NCI-H1436 treated with DMSO at 0.1 percent for 48 hours (cell line): ENCODE data around the gene ZNF774.
"Not testable (repeated sequence)": the region's sequence is repeated elsewhere in the genome, so short reads cannot be mapped to it uniquely, and the experiment has no call there.

Experiments used
- DNase-seq: peaks from one replicate; lab custom pipeline; 2025; lab: John Stamatoyannopoulos, UW

The ZNF774 gene

DNA sequence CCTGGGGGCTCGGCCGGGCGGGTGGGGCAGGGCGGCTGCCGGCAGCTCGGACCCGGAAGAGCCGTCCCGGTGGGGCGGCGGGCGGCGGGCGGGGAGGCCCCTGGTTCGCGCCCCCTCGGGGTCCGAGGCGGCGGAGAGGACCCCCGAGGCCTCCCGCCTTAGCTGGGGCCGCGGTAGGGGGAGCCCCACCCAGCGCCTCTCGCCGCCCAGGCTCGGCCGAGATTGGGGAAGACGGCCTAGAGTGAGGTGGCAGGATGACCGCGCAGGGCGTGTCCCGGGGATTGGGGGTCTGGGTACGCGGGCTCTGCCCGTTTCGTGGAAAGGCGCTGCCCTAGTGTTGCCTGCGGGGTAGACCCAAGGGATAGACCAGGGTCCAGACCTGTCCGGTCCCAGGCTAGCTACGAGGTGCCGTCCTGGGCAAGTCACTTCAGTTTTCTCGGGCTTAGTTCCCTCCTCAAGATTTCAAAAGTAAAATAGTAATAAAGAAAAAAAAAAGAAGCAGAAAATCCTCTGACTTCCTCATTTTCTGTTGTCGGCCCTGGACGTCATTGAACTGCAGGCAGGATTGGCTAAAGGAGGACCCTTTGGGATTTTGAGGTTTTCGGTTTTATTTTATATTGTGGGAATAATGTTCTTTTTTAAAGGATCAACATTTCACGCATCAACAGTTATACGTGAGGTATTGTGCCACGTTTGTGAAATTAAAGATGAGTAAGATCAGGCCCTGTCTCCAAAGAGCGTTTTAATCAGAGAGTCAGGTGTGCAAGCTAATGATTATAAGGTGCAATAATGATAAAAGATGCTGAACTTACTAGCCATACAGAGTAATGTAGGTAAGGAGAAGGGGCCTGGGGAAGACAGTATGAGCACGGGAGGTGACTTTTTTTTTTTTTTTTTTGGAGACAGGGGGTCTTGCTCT, 36.6 kb downstream of the ZNF774 start:
- DNase-seq: no peak

DNA sequence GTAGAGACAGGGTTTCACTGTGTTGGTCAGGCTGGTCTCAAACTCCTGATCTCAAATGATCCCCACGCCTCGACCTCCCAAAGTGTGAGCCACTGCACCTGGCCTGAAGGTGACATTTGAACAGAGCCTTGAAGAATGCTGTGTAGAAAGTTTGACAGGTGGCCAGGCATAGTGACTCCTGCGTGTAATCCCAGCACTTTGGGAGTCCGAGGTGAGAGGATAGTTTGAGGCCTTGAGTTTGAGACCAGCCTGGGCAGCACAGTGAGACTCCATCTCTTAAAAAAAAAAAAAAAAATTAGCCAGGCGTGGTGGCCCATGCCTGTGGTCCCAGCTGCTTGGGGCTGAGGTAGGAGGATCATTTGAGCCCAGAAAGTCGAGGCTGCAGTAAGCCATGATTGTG, 37.4 kb downstream of the ZNF774 start:
- DNase-seq: no peak

DNA sequence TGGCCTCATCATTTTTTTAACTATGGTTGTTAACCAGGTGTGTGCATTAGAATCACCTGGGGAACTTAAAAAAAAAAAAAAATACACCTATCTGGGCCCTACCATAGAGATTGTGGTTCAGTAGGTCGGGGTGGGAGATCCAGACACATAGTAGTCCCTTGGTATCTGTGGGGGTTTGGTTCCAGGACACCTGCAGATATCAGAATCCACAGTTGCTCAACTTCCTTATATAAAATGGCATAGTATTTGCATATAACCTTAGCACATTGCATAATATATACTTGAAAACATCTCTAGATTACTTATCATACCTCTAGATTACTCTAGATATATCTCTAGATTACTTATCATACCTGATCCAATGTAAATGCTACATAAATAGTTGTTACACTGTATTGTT, 41.0 kb downstream of the ZNF774 start:
- DNase-seq: no peak

DNA sequence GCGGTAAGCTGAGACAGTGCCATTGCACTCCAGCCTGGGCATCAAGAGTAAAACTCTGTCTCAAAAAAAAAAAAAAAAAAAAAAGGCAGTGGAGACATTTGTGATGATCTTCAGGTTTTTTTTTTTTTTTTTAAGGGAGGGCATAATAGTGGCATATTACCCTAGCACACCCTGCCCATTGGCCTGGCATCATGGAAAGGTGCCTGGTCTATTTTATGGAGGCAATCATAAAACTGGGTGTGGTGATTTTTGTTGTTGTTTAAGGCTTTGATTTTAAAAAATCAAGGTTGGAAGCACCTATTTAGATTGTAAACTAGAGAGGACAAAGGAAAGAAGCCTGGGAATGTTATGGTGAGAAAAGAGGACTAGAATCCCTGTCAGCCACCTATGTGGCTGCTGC, 42.0 kb downstream of the ZNF774 start:
- DNase-seq: no peak

DNA sequence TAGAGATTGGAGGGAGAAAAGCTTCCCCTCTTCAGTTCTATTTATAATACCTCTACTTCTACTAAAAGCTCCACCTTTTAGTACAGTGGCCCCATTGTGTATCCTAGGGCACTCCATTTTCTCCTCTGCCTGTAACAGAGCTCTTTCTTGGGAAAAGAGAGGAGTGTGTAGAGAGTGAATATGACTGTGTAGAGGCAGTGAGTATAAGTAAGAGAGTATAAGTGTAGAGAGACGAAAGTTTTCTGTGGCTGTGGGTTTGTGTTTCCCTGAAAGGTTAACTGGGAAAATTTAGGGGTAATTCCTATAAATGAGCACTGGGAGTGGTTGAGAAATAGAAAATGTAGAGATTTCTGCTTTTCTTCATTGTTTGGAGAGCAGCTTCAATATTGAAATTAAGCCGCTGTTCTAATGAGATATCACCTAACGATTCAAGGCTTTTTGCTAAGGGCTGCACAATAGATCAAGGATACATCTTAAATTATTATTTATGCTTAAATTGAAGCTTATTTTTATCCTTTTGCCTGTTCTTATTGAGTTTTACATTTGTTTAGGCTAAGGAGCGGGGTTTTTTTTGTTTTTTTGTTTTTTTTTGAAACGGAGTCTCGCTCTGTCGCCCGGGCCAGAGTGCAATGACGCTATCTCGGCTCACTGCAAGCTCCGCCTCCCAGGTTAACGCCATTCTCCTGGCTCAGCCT, 42.8 kb downstream of the ZNF774 start:
- DNase-seq: no peak

DNA sequence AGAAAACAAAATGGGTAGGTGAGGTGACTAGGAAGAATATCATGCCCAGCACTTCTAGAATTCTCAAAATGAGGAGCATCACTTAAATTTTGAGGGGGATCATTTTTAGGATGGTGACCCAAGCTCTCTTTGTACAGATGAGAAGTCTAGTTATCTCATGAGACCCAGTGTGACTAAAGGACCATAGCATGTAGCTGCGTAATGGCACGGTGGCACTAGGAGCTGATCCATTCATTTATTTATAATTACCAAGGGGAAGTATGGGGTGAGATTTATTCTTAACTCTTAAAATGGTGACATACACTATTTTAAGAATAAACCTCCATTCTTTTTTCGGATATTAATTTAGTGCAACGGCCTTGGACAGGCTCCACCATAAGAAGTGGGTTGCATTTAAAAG, 44.2 kb downstream of the ZNF774 start:
- no peak for DNase-seq

DNA sequence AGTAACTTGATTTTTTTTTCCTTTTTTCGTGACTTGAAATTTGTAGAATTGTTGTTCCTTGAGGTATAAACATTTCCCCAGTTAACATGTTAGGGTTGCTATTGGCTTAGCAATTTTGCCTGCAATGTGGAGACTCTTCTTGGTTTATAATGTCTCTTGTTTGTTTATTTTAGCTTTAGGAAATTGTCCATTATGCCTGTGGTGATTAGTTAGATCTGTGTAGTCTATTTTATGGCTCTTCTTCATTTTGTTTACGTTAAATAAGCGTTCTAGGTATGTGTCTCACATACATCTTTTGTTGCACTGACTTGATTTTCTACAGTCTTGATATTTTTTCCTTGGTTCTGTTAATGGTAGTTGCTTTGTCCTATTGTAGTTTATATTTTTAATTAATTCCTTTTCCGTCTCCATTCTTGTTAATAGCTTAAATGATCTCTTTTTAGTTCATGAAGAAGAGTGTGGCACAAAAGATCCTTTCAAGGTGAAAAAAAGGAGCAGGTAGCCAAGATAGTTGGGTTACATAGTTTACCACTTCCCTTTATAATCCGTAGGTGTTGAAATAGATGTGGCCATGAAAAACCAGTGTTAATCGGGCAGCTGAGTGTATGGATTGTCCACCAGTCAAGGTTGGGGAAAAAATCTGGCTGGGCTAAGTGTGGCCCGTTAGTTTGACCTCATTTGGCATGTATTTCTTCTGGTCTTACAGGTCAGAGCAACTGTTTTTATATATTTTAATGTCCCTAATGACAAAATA, 48.1 kb downstream of the ZNF774 start:
- no peak for DNase-seq

DNA sequence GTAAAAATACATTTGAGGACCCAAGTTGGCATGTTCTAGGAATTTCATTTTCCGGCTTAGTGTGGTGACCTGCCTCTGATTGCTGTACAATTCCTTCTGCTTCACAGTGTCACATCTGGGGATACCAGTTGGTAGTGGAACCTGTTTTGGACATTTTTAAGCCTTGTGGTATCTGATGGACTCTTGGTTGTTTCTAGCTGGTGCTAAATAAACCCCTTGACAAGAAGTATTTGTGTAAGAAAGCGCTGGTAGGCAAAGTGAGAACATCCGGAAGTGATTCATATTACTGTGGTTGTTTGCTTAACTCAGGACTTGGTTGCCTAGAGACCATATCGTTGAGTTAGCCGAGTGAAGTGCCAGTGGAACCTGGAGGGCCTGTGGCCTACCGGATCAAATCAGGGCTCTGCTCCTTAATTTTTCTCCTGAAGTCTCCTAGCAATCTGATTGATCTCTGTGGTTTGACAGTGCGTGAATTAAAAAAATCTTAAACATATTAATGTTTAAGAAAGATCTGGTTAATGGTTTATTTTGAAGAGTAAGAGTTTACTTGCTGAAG, 48.8 kb downstream of the ZNF774 start:
- peak; percentile 75 for DNase-seq

DNA sequence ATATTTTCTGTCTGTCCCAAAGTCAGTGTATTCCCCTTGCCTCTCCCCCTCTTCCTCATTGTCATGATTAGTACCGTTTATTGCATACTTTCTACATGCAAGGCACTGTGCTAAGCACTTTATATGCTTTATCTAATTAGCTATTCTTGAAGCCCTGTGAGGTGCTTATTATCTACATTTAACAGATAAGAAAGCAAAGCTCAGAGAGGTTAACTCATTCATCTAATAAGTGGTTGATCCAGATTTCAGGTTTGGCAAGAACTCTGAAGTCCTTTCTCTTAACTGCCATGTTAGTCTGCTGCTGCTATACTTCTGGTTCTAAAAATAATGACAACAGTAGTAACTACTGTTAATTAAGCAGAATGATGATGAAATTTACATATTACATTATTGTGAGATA, 49.4 kb downstream of the ZNF774 start:
- DNase-seq: no peak

DNA sequence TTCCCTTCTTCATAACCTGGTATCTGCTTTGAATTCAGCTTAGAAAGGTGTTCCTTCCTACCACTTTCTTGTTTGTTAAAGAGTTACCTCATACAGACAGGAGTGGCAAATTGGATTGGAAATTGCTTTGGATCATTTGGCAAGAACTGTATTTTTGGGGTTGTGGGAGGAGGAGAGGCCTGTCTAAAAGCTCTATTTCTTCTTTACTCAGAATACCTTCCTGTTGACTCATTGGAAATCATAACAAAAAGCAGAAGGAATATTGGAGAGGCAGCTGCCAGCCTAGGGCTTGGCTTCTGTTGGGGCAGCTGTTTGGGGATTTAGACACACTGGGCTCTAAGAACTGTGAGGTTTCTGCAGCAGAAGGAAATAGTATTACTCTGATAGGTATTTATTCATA, 50.1 kb downstream of the ZNF774 start:
- no peak for DNase-seq

DNA sequence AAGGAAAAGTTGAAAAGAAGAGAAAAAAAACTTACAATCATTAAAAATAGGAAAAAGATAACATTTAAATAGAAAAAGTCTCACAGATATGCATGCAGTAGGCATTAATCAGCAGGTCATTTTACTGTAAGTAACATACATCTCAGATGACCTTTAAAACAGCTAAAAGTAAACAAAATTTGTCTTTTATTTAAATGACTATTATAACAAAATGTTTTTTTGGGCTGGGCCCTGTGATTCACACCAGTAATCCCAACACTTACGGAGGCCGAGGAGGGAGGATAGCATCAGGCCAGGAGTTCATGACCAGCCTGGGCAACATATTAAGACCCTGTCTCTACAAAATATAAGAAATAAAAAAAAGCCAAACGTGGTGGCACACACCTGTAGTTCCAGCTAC, 50.7 kb downstream of the ZNF774 start:
- no peak for DNase-seq

DNA sequence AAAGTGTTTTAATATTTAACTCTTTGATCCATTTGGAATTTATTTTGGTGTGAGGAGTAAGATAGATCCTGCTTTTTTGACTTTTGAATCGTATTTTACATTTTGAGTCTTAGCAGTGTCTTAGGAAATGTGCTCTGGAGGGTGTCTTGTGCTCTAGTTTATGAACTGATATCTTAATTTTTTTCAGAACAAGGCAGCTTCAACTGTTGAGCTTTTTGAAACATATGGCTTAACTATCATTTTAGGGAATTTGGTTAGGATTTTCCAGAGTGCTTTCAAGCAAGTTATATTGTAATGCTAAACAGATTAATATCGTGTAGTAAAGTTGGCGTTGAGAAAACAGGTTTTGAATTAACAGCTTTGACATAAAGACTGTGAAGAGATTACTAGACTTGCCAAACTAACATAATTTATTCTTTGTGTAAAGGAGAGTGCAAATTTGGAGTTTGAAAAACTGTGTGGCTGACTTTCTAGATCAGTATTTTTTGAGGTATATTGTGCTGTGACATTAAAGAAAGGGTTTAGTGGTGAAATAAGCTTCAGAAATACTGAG, 53.0 kb downstream of the ZNF774 start:
- no peak for DNase-seq

DNA sequence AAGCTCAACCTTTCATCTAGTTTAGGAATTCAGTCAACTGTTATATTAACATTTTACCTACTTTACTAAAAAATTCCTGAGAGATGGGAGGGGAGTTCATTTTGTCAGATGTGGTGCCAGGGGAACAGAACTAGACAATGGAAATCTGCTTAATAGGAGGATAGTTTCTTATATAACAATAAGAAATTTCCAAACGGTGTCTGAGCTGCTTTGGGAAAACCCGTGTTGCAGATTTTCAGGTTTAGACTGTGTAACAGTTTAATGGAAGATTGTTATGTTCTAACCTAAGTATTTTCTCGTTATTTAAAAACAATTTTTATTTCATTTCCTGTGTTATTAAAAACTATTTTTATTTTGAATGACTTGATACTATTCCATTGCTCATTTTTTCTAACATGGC, 55.3 kb downstream of the ZNF774 start:
- DNase-seq: no peak

DNA sequence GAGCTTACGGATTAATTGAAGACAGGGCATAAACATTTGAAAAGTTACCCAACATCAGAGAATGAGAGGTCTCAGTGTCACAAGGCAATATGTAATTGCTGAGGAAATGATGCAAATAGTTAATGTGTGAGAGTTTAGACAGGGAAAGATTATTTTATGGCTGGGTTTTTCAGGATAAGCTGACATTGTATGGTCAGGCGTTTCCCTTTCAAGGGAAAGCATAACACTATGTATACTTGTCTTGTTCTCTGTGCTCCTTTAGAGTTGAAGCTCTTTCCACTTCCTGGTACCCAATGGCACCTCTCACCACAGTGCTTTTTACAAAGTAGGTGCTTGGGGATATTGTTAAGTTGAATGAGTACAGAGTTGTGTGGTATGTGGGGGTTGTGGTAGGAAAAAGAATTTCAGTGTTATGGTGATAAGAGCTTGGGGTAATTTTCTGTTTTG, 55.8 kb downstream of the ZNF774 start:
- no peak for DNase-seq

DNA sequence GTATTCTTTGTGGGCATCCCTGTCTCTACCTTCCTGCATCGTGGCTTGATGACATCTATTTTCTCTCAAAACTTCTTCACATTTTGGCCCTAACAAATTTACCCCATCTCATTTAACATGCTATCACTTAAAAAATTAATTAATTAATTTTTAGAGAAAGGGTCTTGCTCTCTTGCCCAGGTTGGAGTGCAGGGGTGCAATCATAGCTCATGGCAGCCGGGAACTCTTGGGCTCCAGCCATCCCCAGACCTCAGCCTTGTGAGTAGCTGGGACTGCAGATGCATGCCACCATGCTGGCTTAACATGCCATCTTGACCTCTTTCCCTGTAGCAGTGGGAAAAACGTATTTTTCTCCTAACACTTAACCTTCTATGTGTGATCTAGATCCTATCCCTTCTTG, 56.6 kb downstream of the ZNF774 start:
- no peak for DNase-seq

DNA sequence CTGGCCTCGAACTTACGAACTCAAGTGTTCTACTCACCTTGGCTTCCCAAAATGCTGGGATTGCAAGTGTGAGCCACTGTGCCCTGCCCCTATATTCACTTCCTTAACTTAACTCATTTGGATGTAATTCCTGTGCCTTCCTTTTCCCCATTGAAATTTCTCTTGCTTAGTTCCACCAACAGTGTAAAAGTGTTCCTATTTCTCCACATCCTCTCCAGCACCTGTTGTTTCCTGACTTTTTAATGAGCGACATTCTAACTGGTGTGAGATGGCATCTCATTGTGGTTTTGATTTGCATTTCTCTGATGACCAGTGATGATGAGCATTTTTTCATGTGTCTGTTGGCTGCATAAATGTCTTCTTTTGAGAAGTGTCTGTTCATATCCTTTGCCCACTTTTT, 57.5 kb downstream of the ZNF774 start:
- not testable (repeated sequence) for DNase-seq

DNA sequence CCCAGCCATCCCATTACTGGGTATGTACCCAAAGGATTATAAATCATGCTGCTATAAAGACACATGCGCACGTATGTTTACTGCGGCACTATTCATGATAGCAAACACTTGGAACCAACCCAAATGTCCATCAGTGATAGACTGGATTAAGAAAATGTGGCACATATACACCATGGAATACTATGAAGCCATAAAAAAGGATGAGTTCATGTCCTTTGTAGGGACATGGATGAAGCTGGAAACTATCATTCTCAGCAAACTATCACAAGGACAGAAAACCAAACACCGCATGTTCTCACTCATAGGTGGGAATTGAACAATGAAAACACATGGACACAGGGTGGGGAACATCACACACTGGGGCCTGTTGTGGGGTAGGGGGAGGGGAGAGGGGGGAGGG, 58.2 kb downstream of the ZNF774 start:
- DNase-seq: not testable (repeated sequence)

DNA sequence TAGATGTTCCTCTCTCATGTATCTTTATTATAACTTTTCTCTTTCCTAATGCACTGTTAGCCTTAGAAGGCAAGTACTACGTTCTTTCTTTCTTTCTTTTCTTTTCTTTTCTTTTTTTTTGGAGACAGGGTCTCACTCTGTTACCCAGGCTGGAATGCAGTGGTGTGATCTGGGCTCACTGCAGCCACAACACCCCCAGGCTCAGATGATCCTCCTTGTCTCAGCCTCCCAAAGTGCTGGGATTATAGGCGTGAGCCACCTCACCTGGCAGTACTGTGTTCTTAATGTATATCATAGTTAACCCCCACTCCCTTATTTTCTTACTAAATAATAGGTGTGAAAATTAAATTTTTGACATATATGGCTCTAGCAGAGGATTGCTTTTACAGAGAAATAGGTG, 59.1 kb downstream of the ZNF774 start:
- no peak for DNase-seq
